ENCODE results near the gene ANTXR2.

The ANTXR2 gene

DNA sequence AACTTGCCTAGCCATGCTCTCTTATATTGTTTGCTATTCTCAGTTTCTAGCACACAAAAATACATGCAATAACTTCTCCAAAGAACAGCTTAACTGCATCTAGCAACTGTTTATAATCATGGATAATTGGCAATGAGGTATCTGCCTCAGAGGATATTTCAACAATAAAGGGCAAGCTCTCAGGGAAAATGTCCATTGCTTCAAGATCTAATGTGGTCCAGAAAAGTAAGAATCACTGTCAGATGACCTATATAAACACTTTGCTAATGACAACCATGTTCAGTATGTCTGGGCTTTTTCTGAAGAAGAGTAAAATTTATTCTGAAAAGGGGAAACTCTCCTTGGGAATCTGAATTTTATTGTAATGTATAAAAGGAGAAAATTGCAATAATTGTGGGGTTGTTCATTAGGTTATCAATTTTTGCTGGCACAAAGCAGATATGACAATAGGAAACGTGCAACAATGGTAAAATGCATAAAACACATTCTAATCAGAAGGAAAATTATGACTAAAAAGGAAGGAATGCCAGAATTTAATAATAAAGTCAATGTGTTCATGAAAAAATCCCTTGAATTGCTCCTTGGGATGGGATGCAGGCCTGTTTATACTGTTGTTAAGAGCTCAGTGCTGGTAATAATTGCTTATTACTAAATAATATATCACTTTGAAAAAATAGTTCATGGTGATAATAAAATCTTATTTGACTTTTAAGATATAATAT, 90.3 kb downstream of the ANTXR2 start:
- peak; percentile 6 for DNase-seq (ENCODE audit: low read depth)

DNA sequence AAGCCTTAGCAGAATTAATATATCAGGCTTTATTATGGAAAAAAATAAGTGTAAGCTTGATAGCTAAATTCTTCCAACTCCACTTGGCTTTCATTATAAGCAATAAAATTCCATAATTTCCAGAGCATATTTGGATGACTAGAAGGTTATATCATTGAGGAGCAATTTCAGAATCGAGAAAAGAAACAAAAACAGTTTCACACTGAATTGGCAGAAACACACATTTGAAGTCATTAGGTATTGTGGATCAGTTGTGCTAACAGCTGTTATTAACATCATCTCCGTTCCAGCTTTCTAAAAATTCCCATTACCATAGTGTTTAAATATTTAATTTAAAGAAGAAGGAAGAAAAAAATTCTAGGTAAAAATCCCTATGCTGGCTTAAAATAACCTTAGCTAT, 92.6 kb downstream of the ANTXR2 start:
- DNase-seq (ENCODE audit: low read depth) = no peak

DNA sequence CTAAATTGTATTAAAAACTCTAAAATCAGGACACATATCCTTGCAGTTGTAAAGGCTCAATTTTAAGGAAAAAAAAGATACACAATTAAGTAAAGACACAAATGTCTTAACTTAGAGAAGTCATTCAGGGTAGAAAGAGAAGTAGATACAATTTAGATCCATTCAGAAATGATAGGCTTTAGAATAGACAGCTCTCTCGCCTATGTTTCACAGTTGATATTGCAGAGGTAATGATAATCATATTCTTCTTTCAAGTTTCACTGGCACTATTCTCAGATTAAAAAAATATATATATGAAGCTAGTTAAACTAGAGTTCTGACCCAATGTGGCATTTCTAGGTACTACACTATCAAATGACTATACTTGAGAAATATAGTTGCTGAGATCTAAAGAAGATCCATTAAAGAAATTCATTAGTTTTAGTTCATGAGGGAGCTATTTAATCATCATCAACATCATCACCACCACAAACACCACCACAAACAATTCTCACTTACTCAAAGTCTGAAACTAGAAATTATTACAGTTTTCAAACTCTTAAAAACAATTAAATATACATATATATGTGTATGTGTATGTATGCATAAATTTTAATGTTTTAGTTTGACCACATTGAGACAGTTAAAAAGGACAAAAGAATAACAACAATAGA, 93.1 kb downstream of the ANTXR2 start:
- DNase-seq (ENCODE audit: low read depth) = peak; percentile 8

DNA sequence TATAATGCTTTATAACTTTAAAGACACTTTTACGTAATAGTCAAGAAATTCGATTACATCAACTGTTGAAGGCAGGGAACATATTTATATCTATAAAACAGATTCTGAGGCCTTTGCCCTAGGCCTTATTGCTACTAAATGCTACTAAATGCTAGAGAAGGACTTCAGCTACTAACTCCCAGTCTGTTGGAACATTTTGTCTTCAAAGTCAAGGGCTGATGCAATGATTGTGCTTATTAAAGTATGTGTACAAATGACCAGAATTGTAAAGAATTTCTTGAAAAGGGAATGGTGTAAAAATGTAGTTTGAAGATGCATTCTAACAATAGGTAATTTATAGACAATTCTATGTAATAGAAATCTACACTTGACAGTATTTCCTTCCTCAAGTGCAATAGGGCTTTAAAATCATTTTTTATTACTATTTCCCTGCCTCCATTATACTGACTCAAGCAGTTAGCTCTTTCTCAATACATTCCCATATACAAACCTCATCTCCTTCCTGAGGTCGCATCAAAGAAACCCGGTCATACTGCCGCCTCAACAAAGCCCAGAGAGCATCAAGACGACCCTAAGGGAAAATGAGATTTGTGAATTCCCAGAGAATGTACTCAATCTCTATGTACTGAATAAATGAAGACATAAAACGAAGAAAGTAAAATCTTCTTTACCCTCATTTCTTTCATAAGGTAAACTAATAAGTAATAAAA, 95.7 kb downstream of the ANTXR2 start:
- no peak for DNase-seq (ENCODE audit: low read depth)

DNA sequence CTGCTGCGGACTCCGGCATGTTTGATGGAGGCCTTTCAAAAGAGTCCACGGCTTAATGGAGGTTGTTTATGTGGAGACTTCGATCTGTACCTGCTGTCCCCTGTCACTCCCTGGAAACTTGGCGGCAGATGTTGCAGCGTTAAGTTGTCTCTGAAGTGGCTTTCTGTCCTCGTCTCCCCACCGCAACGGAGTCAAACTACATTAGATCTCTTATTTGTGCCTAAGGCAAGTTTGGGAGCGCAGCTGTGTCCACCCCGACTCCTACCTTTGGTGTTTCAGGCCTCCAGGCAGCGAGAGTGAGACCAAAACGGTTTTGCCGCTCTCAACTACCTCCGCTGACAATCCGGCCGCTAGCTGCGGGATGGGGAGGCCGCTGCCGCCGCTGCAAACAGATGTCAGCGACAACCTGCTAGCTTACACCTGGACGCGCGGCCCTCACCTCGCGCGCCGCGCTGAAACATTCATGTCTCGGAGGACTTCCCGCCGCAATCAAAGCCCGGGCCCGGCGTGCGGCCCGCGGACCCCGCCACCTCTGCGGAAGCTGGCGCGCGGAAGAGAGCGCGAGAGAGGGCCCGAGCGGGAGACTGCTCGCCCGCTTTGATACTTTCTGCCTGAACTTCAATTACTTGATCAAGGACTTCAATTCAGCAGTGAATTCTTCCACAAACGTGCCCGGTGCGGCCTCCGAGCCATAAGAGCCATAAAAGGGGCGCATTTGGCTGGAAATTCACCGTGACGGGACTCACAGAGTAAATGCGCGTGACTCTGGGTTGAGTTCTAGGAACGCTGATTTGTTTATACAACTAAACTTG, 108.4 kb downstream of the ANTXR2 start:
- DNase-seq (ENCODE audit: low read depth) = no peak

DNA sequence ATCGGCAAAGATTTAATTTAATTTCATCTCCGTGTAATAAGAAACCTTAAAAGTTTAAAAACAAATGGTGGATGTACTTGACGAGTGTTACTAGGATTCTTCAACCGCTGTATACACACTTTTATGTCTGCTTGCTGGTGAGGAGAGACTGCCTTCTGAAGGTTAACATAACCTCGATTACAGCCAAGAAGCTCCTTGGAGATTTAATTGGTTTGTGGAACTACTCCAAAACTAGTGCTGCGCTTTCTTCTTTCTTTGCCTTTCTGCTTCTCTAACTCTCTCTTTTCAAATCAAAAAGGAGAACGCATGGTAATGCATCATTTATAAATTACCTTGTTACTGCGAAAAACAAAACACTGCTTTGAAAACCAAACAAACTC, 109.0 kb downstream of the ANTXR2 start:
- DNase-seq (ENCODE audit: low read depth) = no peak

DNA sequence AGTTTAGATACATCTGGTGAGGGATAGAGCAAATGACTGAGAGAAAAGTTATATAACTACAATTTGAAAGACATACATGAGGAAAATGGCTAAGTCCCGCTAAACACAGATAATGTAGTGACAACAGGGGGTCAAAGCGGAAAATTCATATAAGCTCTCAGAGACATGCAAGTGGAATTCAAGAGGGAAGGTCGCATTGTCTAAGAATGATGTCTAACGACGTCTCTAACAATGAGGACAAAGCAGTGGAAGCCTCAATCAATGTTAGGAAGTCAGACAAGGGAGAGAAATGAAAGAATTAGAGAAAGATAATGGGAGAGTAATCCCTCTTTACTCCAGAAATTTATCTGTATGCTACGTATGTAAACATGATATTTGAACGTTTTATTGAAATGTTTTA, 113.4 kb downstream of the ANTXR2 start:
- no peak for DNase-seq (ENCODE audit: low read depth)

DNA sequence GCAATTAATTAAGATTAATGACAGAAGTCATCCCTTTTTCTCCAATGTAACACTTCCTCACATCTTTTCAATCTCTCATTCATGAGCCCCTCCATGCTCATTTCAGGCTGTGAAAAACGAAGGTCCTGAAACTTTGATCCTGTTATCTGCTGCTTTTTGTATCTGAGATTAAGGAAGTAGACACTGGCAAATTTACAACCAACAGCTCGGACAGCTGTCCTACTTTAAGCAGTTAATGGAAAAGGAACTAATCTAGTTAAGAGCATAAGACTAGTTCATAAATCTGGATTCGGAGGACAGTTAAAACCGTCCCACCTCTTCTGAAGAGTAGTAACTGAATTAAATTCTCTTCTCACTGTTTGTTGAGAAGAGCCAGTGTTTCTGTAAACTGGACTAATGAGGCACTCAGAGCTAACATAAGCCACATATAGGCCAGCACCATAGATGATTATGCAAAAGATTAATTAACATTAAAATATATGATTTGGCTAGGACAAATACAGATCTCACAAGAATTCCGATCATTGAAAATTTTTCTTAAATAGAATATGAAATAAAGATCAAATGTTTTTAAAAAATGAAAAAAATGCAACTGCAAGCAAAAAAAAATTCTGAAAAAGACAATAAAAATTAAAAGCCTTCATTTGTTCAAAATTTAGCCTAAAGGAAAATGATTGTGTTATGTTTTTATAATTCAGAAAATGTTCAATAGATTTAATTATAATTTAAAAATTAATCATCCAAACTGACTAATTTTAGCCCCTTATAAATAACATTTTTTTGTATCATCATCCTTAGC, 114.4 kb downstream of the ANTXR2 start:
- no peak for DNase-seq (ENCODE audit: low read depth)

DNA sequence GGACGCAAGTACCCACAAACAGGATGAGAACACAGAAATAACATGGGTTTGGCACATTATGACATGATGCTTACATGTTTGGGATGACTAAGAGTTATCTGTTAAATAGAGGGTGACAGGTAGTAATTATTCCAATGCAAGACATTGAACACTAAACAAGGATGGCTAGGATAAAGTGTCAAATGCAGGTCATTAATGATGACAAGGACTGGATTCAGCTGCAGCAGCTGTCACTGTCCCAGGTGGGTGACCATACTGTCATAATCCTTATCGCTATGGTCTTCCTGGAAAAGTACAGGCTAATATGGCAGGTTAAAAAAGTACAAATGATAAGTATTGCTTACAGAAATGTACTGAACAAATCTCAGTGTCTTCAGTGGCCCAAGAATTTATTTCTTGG, 123.9 kb downstream of the ANTXR2 start:
- DNase-seq (ENCODE audit: low read depth) = no peak

DNA sequence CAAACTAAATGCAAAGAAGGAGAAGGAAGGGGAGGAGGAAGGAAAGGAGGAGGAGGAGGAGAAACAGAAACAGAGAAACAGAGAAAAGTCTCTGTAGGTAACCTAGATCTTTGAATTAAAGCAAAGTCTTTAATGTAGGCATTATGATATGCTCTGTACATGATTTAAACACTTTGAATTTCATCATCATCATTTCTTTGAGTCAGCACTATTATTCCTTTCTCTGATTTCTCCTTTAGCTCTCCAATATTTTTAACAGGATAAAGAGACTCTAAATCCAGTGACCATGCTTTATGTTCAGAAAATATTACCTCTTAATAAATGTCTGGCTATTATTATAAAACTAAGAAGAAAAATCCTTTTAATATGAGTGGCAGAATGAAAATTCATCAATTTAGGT, 124.3 kb downstream of the ANTXR2 start:
- DNase-seq (ENCODE audit: low read depth) = no peak

DNA sequence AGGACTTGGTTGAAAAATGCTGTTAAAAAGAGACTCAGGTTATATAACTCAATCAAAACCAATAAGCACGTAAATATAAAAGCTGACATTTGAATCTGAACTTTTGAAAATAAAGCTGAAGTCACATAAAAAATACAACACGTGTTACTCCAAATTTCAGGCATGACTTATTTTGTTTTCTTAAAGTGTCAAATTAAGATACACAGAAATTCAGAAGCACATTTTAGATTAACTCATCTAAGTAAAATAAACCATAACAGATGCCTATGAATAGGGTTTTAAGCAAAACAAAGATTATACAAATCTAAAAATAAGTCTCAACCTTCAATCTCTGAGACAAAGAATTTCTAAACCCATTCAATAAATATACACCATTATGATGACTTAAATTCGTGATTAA, 124.8 kb downstream of the ANTXR2 start:
- DNase-seq (ENCODE audit: low read depth) = no peak

DNA sequence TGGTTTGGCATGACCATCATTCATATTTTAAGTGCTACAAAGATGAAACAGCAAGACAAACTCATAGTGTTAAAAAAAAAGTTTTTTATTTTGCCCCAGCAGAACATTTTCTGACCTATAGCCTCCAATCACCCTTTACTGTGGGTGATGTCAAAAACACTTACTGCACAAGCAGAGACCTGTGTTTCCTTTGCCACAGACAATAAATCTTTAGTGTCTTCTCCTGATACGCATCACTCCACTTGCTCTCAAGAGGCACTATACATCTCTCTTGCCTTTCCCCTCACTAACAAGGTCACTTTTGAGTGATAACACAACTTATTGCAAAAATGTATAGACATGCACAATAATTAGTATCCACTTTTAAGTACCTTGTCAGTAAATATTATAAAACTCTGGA, 125.6 kb downstream of the ANTXR2 start:
- DNase-seq (ENCODE audit: low read depth) = no peak

DNA sequence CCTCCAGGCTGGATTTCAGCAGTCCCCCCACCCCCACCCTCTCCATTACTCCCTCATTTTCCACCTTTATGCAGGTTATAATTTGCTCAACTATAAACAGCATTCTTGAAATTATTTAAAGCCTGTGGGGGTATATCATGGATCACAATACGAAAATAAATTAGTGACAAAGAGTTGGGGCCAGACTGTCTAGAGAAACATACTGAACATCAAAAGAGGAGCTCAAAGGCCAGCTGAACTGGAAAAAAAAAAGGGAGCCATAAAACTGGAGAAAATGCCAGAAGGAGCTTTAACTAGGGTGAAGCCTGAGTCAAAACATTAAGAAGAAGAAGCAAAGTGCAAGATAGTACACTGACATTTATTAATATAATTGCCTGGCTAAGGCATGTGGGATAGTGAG, 137.8 kb downstream of the ANTXR2 start:
- no peak for DNase-seq (ENCODE audit: low read depth)

DNA sequence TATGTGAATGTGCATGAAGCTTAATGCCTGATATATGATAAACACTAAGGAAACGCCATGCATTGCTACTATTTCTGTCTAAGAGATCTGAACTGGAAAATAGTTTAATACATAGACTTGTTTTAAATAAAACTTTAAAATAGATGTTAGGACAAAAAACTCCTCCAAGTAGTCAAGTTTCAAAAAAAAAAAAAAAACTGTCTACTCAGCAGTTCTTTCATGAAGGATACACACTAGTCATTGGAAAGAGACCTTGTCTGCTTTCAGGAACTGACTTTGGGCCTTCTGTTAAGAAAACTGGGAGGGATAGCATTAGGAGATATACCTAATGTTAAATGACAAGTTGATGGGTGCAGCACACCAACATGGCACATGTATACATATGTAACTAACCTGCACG, 138.4 kb downstream of the ANTXR2 start:
- DNase-seq (ENCODE audit: low read depth) = no peak

DNA sequence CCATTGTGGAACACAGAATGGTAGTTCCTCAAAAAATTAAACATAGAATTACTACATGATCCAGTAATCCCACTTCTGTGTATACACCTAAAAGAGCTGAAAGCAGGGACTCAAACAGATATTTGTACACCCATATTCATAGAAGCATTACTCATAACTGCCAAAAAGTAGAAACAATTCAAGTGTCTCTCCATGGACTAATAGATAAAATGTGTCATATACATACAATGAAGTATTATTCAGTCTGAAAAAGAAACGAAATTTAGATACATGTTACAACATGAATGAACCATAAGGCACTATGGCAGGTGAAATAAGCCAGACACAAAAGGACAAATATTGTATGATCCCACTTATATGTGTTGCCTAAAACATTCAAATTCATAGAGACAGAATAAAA, 145.1 kb downstream of the ANTXR2 start:
- no peak for DNase-seq (ENCODE audit: low read depth)

DNA sequence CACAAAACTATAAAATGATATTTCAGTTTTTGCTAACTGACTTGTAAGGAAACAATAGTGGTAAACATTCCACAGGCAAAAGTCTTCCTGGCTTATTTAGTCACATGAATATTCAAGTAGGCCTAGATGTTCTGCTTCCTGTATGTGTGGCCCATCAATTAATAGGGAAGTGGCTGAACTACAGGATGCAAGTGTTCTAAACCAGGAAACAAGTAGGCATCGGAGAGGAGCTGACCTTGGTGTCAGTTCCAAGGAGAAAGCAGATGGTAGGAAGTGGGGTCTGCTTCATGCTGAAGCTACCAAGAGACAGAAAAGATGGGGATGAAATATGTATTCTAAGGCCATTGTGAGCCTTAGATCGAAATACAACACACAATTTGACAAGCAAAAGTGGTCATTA, 149.7 kb downstream of the ANTXR2 start:
- DNase-seq (ENCODE audit: low read depth) = no peak

DNA sequence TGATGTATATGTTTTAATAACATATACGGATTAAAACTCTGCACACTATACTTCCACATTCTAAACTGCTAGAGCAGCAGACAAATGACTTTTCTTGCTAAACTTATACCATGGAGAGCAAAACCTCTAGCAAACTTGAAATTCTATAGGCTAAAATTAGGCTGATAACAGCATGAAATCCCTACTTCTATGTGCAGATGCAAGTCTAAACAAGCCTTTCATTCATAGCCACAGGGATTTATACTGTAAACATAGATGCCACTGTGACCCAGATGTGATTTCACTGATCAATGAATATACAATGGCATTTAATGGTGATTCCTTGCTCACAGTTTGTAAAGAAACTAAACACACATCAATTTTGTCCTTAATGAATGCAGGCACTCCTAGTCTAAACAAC, 151.0 kb downstream of the ANTXR2 start:
- DNase-seq (ENCODE audit: low read depth) = no peak

DNA sequence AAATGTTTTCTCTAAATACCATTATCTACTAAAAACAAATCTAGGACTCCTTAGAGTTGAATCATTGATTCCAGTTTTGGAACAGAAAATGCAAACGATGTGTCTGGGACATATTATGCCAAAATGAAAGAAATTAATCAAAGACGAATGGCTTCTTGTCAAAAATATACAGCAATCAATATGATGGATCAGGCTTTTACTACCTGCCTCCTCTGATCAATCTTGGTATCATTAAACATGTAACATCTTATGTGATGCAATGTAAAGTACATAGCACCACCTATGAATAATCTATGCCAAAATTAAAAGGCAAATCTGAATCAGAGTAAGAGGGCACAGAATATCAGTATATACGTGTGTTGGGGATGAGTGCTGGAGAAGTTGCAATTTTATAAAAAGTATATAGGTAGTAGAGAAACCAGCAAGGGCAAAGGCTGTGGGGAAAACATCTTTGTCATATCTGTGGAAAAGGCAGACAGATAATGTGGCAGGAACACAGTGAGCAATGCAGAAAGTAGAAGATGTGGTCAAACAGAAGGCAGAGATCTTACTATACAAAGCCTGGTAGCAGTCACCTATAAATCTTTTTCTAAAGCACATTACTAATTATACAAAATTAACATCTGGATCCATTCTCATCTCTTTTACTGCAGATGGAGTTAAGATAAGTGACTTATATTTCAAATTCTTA, 152.7 kb downstream of the ANTXR2 start:
- no peak for DNase-seq (ENCODE audit: low read depth)

DNA sequence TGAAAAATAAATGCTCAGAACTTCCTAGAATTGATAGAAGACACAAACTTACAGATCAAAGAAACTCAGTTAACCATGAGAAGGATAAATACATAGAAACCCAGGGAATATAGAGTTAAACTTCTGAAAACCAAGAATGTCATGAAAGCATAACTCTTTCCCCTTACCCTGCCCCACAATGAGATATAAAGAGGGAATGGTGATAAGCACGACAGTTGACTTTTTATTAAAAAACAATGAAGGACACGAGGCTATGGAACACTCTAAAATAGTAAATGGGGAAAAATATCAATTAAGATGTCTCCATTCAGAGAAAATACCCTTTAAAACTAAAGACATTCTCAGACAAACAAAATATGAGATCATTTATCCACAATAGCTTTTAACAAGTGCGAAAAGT, 154.7 kb downstream of the ANTXR2 start:
- DNase-seq (ENCODE audit: low read depth) = no peak

DNA sequence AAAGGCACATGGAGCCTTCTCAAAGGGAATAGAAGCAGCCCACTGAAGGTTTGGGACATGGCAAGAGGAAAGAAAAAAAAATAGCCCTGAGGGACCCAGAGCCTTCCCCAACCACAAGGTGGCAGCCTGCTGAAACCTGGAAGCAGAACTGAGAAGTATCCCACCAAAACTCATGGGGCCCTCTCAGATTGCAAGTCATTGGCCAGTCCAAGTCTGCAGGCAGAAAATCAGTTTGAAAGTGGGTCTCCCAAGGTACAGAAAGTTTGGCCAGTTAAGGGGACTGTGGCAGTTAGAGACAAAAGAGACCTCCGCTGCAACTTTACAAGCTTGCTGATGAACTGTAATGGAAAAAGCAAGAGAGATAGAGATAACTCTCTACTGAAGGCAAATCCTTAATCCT, 155.8 kb downstream of the ANTXR2 start:
- DNase-seq (ENCODE audit: low read depth) = peak; percentile 63

DNA sequence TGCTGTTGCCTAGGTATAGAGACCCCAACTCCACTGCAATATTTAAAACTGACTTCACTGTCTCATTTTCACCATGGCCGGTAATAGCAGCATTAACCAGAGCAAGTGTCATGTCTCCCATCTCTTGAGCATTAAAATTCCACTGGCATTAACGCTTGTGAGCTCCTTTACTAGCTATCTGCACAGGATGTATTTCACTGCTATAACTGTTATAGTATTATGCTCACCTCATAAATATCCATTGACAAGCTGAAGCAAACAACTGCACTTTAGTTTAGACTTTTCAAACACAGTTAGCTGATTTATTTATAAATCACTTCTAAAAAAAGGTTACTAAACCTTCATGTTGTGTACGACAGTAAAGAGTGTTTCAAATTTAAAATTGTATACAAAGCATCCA, 157.8 kb downstream of the ANTXR2 start:
- no peak for DNase-seq (ENCODE audit: low read depth)

Measured in ELR (cell line).